ENCODE results near the gene NT5C1A.

GRCh38 chr1:39677645-39678044, 5.7 kb upstream of the NT5C1A start:
- no peak for TF ChIP-seq POLR2A (IDR thresholded peaks at IDR 0.05)
- TF ChIP-seq CTCF (IDR thresholded peaks at IDR 0.05): no peak
